Suprapubic skin (tissue), 4 donors: ENCODE data around the gene FGF19. TPM values are rescaled to one million over a fixed set of nuclear protein-coding genes. Genes with fewer than 3 reads are reported as not detected.
"Not testable (repeated sequence)": the region's sequence is repeated elsewhere in the genome, so short reads cannot be mapped to it uniquely, and the experiment has no call there.

ENCODE experiments used
- DNase-seq, 2 donors: peaks; one replicate each; pipeline ENCODE4 v3.0.0-alpha.2; 2019; ENCODE audit warnings: low spot score in 2 of 2
- H3K27ac ChIP-seq: fragments of 200-600 bp; sonication (generic); one replicate; pipeline ENCODE4 v1.5.1; 2019
- H3K27me3 ChIP-seq: fragments of 200-600 bp; sonication (generic); one replicate; pipeline ENCODE4 v1.5.1; 2019
- H3K36me3 ChIP-seq: fragments of 200-600 bp; sonication (generic); one replicate; pipeline ENCODE4 v1.5.1; 2019
- H3K4me1 ChIP-seq: fragments of 200-600 bp; sonication (generic); one replicate; pipeline ENCODE4 v1.5.1; 2019
- H3K4me3 ChIP-seq: fragments of 200-600 bp; sonication (generic); one replicate; pipeline ENCODE4 v1.5.1; 2019; ENCODE audit warnings: mild to moderate bottlenecking
- H3K9me3 ChIP-seq: fragments of 200-600 bp; sonication (generic); one replicate; pipeline ENCODE4 v1.5.1; 2019
- CTCF ChIP-seq, 2 donors: fragments of 200-600 bp in 1 of 2; fragments of 450-650 bp in 1 of 2; sonication (generic) in 1 of 2; IDR thresholded peaks; one replicate each; pipeline ENCODE4 v1.5.1; 2016 to 2019; ENCODE audit warnings: antibody characterized with exemption in 2 of 2, mild to moderate bottlenecking in 1 of 2, moderate library complexity in 1 of 2
- EP300 ChIP-seq: sonication (generic); formaldehyde crosslinking; IDR thresholded peaks from one replicate; pipeline ENCODE4 v1.6.1; 2017; ENCODE audit warnings: antibody characterized with exemption
- POLR2A ChIP-seq, 2 donors: fragments of 450-650 bp; IDR thresholded peaks; one replicate each; pipeline ENCODE4 v1.6.1; 2017; ENCODE audit warnings: antibody characterized with exemption in 2 of 2, mild to moderate bottlenecking in 2 of 2, moderate library complexity in 2 of 2
- POLR2AphosphoS5 ChIP-seq, 3 donors: sonication (generic); formaldehyde crosslinking; IDR thresholded peaks; one replicate each; pipeline ENCODE4 v1.6.1; 2017; ENCODE audit warnings: antibody characterized with exemption in 3 of 3
- WGBS: methylation state at CpG from one replicate; pipeline ENCODE4 v1.1.5; 2018; 5-methylcytosine and 5-hydroxymethylcytosine counted together
- total RNA-seq, 4 donors: library from RNA; depleted of rRNA; stranded (reverse); fragments of >200 nt; gene quantifications; one replicate each; pipeline ENCODE4 v1.1.0, GENCODE V29; 2016

The FGF19 gene
- total RNA-seq, 4 donors from 2014 or later, result not detected

DNA sequence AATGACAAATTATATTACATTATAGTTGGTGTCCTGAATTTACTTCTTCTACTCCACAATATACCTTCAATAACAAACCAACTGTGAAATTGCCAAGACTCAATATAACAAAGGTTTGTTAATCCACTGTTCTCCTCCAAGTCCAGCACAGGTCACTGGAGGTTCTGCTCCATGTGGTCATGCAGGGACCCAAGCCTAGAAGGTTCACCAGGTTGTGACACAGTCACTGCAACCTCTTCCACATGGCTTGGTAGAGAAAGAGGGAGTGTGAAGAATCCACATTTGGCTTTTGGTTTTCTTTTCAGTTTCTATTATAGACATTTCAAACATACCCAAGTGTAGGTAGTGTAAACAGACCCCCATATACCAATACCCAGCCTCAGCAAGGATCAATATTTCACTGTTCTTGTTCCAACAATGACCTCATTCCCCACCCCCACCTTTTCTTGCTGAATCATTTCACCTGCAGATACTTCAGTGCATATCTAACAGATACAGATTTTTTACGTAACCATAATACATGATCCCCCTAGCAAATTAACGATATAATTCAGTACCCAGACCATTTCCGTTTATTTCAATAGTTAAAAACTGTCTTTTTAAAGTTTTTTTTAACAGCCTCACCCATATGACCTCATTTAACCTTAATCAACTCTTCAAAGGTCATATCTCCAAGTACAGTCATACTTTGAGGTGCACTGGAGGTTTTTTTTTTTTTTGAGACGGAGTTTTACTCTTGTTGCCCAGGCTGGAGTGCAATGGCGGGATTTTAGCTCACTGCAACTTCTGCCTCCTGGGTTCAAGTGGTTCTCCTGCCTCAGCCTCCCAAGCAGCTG, 14.1 kb downstream of the FGF19 start:
- TF ChIP-seq CTCF (IDR thresholded peaks at IDR 0.05), result no peak
- TF ChIP-seq POLR2AphosphoS5 (IDR thresholded peaks at IDR 0.05), result no peak
- TF ChIP-seq POLR2A (IDR thresholded peaks at IDR 0.05), result no peak
- no peak for TF ChIP-seq EP300
- DNase-seq, result no peak
- no peaks in the 10 kb centered on the region for H3K9me3 ChIP-seq
- no peaks in the 10 kb centered on the region for H3K36me3 ChIP-seq
- no peak overlapping the region for H3K27ac ChIP-seq
- WGBS, result 86% methylated on average over 5 of the region's 5 CpGs
- no peak overlapping the region for H3K4me3 ChIP-seq
- H3K27me3 ChIP-seq, result peaks cover 26% of the 10 kb centered on the region
- peaks cover 7% of the 10 kb centered on the region for H3K4me1 ChIP-seq

DNA sequence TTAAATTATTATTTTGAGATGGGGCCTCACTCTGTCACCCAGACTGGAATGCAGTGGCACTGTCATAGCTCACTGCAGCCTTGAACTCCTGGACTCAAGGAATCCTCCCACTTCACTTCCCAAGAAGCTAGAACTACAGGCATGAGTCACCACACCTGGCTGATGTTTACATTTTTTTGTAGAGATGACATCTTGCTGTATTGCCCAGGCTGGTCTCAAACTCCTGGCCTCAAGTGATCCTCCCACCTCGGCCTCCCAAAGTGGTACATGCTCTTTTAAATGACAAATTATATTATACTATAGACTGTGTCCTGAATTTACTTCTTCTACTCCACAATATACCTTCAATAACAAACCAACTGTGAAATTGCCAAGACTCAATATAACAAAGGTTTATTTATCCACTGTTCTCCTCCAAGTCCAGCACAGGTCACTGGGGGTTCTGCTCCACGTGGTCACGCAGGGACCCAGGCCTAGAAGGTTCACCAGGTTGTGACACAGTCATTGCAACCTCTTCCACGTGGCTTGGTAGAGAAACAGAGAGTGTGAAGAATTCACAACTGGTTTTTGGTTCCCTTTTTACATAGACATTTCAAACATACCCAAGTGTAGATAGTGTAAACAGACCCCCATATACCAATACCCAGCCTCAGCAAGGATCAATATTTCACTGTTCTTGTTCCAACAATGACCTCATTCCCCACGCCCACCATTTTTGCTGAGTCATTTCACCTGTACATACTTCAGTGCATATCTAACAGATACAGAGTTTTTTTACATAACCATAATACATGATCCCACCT, 15.7 kb downstream of the FGF19 start:
- H3K27me3 ChIP-seq, result peaks cover 15% of the 10 kb centered on the region
- not testable (repeated sequence) for DNase-seq, H3K4me3 ChIP-seq, H3K27ac ChIP-seq, H3K9me3 ChIP-seq, H3K4me1 ChIP-seq, H3K36me3 ChIP-seq
- 59% methylated on average over 5 of the region's 5 CpGs for WGBS

DNA sequence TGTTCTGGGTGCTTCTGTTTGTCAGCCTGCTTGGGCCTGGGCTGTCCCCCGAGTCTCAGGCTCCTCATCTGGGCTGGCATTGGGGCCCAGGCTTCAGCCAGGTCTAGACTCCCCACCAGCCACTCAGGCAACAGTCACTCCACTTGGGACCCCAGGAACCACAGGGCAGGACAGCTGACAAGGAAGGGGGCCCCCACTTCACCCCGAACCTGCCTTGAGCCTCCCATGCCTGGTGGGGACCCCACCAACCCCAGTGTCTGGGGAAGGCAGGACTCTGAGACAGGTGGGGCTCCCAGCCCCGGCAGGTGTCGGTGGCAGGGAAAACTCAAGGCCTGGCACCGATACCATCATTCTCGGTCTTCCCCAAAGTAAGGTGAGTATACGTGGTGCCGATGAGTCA, 17.0 kb downstream of the FGF19 start:
- H3K27ac ChIP-seq, result no peak overlapping the region
- peaks cover 9% of the 10 kb centered on the region for H3K27me3 ChIP-seq
- no peak overlapping the region for H3K4me3 ChIP-seq
- H3K4me1 ChIP-seq, result peaks cover 7% of the 10 kb centered on the region
- DNase-seq, result no peak
- H3K9me3 ChIP-seq, result no peaks in the 10 kb centered on the region
- no peaks in the 10 kb centered on the region for H3K36me3 ChIP-seq
- TF ChIP-seq POLR2AphosphoS5 (IDR thresholded peaks at IDR 0.05) (no peak), EP300 (no peak), CTCF (IDR thresholded peaks at IDR 0.05) (no peak), POLR2A (IDR thresholded peaks at IDR 0.05) (no peak)
- WGBS, result 76% methylated on average over 7 of the region's 8 CpGs

GRCh38 chr11:69686452-69686851, 17.4 kb downstream of the FGF19 start:
- 72% methylated on average over 11 of the region's 13 CpGs for WGBS
- DNase-seq, result no peak
- no peaks in the 10 kb centered on the region for H3K36me3 ChIP-seq
- H3K4me1 ChIP-seq, result peaks cover 7% of the 10 kb centered on the region
- no peak for TF ChIP-seq EP300
- TF ChIP-seq POLR2AphosphoS5 (IDR thresholded peaks at IDR 0.05), result no peak
- TF ChIP-seq POLR2A (IDR thresholded peaks at IDR 0.05), result no peak
- TF ChIP-seq CTCF (IDR thresholded peaks at IDR 0.05), result no peak
- H3K27ac ChIP-seq, result no peak overlapping the region
- H3K27me3 ChIP-seq, result peaks cover 7% of the 10 kb centered on the region
- H3K4me3 ChIP-seq, result no peak overlapping the region
- H3K9me3 ChIP-seq, result no peaks in the 10 kb centered on the region

- no peaks in the 10 kb centered on the region for H3K36me3 ChIP-seq
- 66% methylated on average over 8 of the region's 8 CpGs for WGBS
- H3K27ac ChIP-seq, result no peak overlapping the region
Observed at GRCh38 chr11:69685348-69685747, 18.5 kb downstream of the FGF19 start.

More at GRCh38 chr11:69685348-69685747, 18.5 kb downstream of the FGF19 start:
- no peak for TF ChIP-seq POLR2AphosphoS5 (IDR thresholded peaks at IDR 0.05)
- TF ChIP-seq EP300, result no peak
- no peak for TF ChIP-seq POLR2A (IDR thresholded peaks at IDR 0.05)
- no peak for TF ChIP-seq CTCF (IDR thresholded peaks at IDR 0.05)
- Histone ChIP-seq H3K4me3 (no peak overlapping the region), H3K4me1 (peaks cover 7% of the 10 kb centered on the region), H3K9me3 (no peaks in the 10 kb centered on the region), H3K27me3 (peaks cover 7% of the 10 kb centered on the region)
- no peak for DNase-seq
